ENCODE results near the gene ASB3.
A peak's percentile ranks its signal among the peaks of the same experiment; 100 is the strongest.

The ASB3 gene

DNA sequence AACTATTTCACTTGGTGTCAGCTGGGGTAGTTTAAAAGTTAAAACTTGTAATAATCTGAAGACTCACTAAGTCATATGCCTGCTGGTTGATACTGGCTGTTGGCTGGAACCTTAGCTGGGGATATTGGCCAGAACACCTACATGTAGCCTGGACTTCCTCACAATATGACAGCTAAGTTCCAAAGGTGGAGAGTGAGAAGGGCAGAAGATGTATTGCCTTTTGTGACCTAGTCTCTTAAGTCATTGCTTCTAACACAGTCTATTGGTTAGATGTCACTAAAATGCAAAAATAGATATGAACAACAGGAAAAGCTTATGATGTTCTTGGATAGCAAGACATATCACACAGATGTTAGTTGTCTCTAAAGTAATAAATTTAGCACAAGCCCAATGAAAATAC lies 132.4 kb downstream of the ASB3 start:
- no peak for DNase-seq (ENCODE audit: low spot score)

DNA sequence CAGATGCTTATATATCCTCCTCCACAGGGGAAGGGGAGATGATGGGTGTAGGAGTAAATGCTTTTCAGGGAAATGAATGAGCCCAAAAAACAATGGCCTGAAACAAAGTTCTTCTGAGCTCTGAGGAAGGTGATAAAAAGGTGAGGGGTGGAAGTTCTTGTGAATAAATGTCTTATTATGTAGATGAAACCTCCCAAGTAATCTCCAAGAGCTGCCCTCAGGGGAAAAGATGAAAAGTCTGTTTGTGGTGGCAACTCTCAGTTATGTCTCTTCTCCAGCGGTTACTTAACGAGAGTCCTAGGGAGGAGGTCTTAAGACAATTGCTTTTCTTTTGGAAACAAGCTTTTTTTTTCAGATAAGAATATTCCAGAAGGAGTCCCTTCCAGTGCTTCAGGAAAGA lies 134.6 kb downstream of the ASB3 start:
- no peak for DNase-seq (ENCODE audit: low spot score)

- no peak for DNase-seq (ENCODE audit: low spot score)
These were observed 140.0 kb downstream of the ASB3 start for GRCh38 chr2:53646788-53647187.

- no peak for DNase-seq (ENCODE audit: low spot score)
These were observed 145.5 kb downstream of the ASB3 start for GRCh38 chr2:53641290-53641689.

DNA sequence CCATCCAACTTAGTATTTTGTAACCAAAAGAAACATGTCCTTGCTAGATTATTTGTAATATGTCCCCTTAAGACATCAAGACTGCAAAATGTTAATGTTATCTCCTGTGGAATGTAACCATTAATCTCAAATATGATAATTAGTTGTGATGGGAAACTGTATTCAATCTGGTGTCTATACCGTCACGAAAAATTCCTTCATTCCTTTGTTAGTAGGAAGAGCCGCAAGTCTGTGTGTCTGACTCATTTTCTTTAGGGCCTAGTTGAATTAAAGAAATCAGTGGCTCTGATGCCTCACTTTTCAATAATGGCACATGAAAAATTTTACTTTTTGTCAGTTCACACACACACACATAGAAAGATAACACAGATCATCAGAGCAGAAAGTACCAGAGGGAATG lies 146.3 kb downstream of the ASB3 start:
- DNase-seq (ENCODE audit: low spot score): no peak

DNA sequence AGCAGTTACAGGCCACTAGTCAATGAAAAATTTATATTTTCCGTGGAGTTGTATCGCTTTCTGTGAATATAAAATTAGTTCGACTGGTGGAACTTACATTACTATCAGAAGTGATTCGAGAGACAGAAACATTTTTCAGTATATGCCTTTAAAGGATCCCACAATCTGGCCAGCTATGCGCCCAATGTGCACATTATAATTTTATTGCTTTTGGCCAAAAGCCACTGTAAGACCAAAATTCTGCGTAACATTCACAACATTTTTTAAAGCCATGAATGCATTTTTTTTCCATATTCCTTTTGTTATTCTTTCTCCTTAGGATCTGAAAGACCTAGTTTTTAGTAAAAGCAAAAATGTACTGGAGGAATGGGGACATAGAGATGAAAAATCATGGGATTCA lies 150.2 kb downstream of the ASB3 start:
- no peak for DNase-seq (ENCODE audit: low spot score)

GRCh38 chr2:53636109-53636508 lies 150.6 kb downstream of the ASB3 start:
- DNase-seq (ENCODE audit: low spot score): no peak

GRCh38 chr2:53635694-53636093 lies 151.1 kb downstream of the ASB3 start:
- no peak for DNase-seq (ENCODE audit: low spot score)

- DNase-seq (ENCODE audit: low spot score): no peak
These were observed 153.3 kb downstream of the ASB3 start for GRCh38 chr2:53633441-53633840.

GRCh38 chr2:53632714-53633113 lies 154.0 kb downstream of the ASB3 start:
- no peak for DNase-seq (ENCODE audit: low spot score)

DNA sequence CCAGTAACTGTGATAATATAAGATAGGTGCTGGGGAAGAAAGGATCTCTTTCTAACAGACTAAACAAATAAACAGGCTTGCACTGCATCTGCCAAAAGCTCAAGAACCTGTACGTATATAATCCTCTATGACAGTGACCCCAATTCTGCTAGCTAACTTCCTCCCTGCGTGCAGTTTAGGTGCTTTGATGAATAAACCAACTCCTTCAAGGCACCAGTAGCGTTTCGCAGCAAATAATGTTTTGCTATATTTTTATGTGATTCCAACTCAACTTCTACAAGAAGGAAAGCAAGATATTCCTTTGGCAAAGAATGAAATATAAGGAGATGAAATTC lies 154.7 kb downstream of the ASB3 start:
- DNase-seq (ENCODE audit: low spot score): no peak

DNA sequence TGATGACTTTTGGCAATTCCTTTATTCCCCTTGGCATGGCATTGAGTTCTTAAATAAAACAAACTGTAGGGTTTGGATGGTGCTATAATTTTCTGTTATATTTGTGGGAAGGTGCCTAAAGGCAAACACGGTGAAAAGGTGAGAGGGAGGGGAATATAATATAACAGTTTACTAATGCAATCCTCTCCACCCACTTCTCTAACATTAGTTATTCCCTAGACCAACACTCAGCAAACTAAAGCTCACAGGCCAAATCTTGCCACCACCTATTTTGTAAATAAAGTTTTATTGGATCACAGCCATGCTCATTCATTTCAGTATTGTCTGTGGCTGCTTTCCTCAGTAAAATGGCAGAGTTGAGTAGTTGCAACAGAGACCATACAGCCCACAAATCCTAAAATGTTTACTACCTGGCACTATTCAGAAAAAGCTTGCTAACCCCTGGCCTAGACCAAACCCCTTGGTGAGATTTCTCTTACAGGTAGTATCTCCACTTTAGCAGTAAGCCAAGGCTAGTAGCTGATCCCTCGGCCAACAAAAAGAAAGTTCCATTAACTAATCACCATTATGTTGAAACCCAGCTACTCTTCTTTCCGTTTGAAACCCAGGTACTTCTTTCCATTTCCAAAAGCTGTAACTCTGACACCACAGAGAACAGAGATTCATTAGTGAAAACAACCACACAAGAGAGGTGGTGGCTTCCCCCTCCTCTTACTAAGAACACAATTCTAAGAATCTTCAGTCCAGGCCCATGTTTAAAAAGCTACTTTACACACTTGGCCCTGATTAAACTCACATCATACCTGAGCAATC lies 155.2 kb downstream of the ASB3 start:
- DNase-seq (ENCODE audit: low spot score): peak; percentile 13

- DNase-seq (ENCODE audit: low spot score): no peak
These were observed 156.6 kb downstream of the ASB3 start for GRCh38 chr2:53630026-53630606.

DNA sequence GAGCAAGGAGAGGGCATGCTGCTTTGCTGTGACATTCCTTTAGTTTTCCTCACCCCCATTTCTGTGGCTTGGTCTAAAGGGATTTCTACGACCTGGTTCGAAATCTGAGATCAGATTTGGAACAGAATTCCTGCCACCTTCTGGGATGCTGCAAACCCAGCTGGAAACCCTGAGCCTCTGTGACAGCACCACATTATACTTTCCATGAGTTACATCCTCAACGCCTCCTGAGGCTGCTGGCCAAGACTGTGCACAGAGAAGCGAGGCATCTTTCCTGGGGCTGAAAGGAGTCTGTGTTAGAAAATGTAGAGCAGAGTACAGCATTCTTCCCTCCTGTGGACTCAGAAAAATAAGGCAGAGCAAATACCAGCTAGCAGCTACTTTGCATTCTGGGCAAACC lies 157.3 kb downstream of the ASB3 start:
- no peak for DNase-seq (ENCODE audit: low spot score)

DNA sequence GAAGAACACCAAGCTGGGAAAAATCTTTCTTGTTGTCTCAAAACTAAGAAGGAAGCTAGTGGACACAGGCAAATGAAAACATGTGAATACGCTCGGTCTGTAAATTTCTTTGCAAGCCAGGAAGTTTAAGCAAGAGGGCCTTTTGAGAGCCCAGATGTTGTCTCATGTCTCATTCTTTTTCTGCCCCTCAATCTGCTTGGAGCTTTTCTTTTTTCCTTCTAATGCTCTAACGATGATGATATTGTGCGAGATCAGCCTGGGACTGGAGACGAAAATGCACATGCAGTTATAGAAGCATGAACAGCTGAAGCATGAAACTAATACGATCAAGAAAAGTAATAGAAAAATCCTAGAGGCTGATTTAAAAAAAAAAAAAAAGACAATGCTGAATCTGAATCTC lies 157.8 kb downstream of the ASB3 start:
- DNase-seq (ENCODE audit: low spot score): no peak

DNA sequence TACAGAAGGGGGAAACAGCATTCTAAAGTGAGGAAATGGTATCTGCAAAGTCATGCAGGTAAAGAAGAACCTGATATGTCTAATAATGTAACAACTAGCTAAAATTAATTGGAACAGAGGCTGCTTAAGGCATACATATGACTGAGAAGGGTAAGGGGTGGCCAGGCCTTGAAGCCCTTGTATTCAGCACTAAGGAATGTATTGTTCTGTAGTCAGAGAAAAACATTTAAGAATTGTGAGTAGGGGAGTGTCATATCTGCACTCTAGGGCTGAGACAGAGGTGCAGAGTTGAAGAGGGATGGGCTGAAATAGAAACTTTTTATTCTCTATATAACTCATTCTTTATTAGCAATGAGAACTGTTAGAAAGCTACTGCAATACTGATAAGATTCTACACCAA lies 164.6 kb downstream of the ASB3 start:
- DNase-seq (ENCODE audit: low spot score): no peak

GRCh38 chr2:53620981-53621380 lies 165.8 kb downstream of the ASB3 start:
- DNase-seq (ENCODE audit: low spot score): no peak

Measured in activated CD4-positive, alpha-beta T cell treated with anti-CD3 and anti-CD28 coated beads, Interleukin-2, Interleukin-4, amounts not matched to agents 100 ng/mL and 50 ng/mL, durations not matched to agents 16 hours and 8 hours (primary cell).